Epidermal melanocyte (primary cell): ENCODE measurements around the gene RABL6.
A peak's percentile ranks its signal among the peaks of the same experiment; 100 is the strongest.

Experiments used
- DNase-seq: peaks from one replicate; pipeline ENCODE4 v3.0.0; 2011; ENCODE audit warnings: low spot score; ENCODE audit not compliant: insufficient read length

The RABL6 gene

GRCh38 chr9:136845465-136846260 is 37.9 kb downstream of the RABL6 start:
- DNase-seq = no peak

- DNase-seq = no peak
These were observed 38.8 kb downstream of the RABL6 start for GRCh38 chr9:136846376-136847087.

- peak; percentile 43 for DNase-seq
These were observed 39.5 kb downstream of the RABL6 start for GRCh38 chr9:136847088-136847825.

- DNase-seq = peak; percentile 60
These were observed 40.2 kb downstream of the RABL6 start for GRCh38 chr9:136847826-136848392.

- peak; percentile 59 for DNase-seq
These were observed 40.8 kb downstream of the RABL6 start for GRCh38 chr9:136848393-136849037.

- peak; percentile 100 for DNase-seq
These were observed 41.6 kb downstream of the RABL6 start, which contains the start of gene PHPT1 for GRCh38 chr9:136849038-136849959. Gene PHPT1 (plus strand): TSS chr9:136849409. CDS start chr9:136849431, 22 bp downstream.

- no peak for DNase-seq
These were observed 42.5 kb downstream of the RABL6 start for GRCh38 chr9:136849960-136850865.

- no peak for DNase-seq
These were observed 43.4 kb downstream of the RABL6 start for GRCh38 chr9:136850866-136851775.

GRCh38 chr9:136851941-136852663 is 44.4 kb downstream of the RABL6 start, which contains the start of gene MAMDC4:
Gene MAMDC4 (plus strand): TSS chr9:136852346. CDS start chr9:136852417, 71 bp downstream.
- no peak for DNase-seq

- no peak for DNase-seq
These were observed 45.2 kb downstream of the RABL6 start for GRCh38 chr9:136852664-136853595.

GRCh38 chr9:136853596-136854112 is 45.9 kb downstream of the RABL6 start:
- DNase-seq = no peak

GRCh38 chr9:136854113-136854841 is 46.5 kb downstream of the RABL6 start:
- DNase-seq = no peak

- no peak for DNase-seq
These were observed 47.2 kb downstream of the RABL6 start for GRCh38 chr9:136854842-136855460.

- no peak for DNase-seq
These were observed 47.8 kb downstream of the RABL6 start for GRCh38 chr9:136855461-136856078.
